Daoy (cell line): ENCODE data around the gene ZNF385C. TPM values are rescaled to one million over a fixed set of nuclear protein-coding genes. Genes with fewer than 3 reads are reported as not detected.

Source experiments
- DNase-seq: peaks from one replicate; pipeline ENCODE4 v3.0.0-alpha.2; 2015; ENCODE audit warnings: low read depth
- total RNA-seq: library from RNA; depleted of rRNA; stranded (reverse); fragments of >200 nt; shearing (Covaris generic); gene quantifications from 2 replicates; pipeline ENCODE4 v1.2.3, GENCODE V29; 2014

Gene ZNF385C
- total RNA-seq, 1 experiment from 2014 or later: 0.34 TPM

GRCh38 chr17:42124256-42124655 is 26.0 kb upstream of the ZNF385C start:
- DNase-seq: no peak

DNA sequence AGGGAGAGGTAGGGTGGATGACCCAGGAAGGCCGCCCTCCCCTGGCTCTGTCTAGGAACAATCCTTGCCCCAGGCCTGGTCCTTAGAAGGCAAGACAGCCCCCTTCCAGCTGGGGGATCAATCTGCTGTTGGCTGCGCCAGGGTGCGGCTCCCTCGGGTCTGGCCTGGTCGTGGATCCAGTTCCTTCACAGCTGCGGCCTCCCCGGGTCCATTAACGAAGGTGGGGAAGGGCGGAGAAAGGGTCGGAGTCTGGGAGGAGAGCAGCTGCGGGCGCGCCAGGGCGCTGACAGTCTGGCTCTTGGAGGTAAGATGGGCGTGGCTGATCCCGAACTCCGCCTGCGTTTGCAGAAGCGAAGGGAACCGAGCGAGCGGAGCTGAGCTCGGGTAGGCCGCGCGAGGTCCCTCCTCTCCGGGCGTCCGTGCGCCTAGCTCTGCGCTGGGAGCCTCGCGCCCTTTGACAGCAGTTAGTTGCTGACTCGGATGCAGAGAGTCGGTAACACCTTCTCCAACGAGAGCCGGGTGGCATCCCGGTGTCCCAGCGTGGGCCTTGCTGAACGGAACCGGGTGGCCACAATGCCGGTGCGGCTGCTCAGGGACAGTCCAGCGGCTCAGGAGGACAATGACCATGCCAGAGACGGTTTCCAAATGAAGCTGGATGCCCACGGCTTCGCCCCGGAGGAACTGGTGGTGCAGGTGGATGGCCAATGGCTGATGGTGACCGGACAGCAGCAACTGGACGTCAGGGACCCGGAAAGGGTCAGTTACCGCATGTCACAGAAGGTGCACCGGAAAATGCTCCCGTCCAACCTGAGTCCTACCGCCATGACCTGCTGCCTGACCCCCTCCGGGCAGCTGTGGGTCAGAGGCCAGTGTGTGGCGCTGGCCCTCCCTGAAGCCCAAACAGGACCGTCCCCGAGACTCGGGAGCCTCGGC is 24.4 kb upstream of the ZNF385C start, which contains the start of gene HSPB9:
TSS of gene HSPB9 (plus strand) at position 434 of the 933 bp plus-strand sequence. CDS start at position 481, 47 bp downstream.
- no peak for DNase-seq

GRCh38 chr17:42120770-42121769 is 22.8 kb upstream of the ZNF385C start, which contains the start of gene KAT2A:
TSS of gene KAT2A (minus strand) at chr17:42121367. CDS start at chr17:42121304, 63 bp downstream.
- DNase-seq: peak; percentile 87

GRCh38 chr17:42120161-42120769 is 22.0 kb upstream of the ZNF385C start:
- DNase-seq: no peak

DNA sequence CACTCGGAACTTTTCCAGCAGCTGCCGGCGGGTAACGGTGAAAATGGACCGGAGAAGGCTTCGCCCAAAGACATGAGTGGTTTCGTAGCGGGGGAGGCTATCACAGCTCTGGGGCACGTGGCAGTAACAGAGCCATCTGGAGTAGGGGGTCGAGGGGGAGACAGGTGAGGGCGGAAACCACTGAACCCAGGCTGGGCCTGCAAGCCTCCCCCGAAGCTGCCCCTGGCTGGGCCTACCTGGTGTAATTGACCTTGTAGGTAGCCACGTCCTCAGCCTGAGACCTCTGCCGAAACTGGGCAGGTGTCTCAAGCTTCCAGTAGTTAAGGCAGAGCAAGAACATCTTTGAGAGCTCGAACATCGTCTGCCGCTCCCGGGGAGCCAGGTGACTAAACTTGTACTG is 21.0 kb upstream of the ZNF385C start:
- DNase-seq: no peak

DNA sequence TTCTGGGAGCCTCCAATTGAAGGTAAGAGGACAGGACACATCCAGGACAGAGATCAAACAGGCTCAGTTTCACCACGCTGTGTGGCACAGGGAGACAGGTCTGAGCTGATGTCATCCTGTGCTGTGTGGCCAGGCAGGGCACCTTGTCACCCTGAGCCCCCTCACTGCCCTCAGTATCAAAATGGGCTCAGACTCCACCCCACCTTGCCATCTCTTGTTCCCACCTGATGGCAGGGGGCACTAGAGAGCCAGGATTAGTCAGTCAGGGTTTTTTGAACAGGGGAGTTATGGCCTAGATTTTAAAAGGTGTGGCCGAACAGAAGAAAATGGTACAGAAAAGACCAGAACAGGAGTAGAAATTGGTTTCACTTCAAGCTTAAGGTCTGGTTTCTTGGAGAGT is 20.3 kb upstream of the ZNF385C start:
- peak; percentile 36 for DNase-seq

GRCh38 chr17:42118126-42118510 is 19.8 kb upstream of the ZNF385C start:
- DNase-seq: no peak

- DNase-seq: no peak
Observed at GRCh38 chr17:42117397-42118125, 19.3 kb upstream of the ZNF385C start.

- peak; percentile 73 for DNase-seq
Observed at GRCh38 chr17:42116705-42117396, 18.6 kb upstream of the ZNF385C start.

- DNase-seq: no peak
Observed at GRCh38 chr17:42114118-42114517, 15.8 kb upstream of the ZNF385C start.

GRCh38 chr17:42113293-42114069 is 15.2 kb upstream of the ZNF385C start:
- no peak for DNase-seq

GRCh38 chr17:42112552-42113176 is 14.4 kb upstream of the ZNF385C start, which contains the start of gene DHX58:
TSS of gene DHX58 (minus strand) at chr17:42112714. CDS start at chr17:42111892, 822 bp downstream.
- peak; percentile 82 for DNase-seq

DNA sequence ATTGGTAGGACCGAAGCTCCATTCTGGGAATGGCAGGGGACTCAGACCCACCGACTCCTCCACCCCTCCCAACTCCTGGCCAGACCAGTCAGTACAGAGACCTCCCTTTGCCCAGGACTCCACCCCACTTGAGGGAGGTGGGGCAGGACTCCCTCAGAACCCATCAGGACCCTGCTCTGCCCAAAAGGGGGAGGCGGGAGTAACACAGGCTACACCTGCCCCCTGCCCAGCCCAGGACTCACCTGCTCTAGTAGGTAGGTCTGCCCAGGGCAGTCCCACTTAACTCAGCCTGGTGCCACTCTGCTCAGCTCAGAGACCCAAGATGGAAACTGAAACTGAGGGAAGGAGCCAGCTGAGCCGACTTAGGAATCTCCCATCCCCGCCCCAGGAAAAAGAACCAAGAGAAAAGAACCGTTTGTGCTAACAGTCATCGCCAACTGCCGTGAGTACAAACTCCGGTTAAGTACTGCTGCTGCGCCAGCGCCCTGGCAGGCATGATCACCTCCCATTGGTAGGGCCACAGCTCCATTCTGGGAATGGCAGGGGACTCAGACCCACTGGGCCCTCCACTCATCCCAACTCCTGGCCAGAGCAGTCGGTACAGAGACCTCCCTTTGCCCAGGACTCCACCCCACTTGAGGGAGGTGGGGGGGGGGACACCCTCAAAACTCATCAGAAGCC is 13.7 kb upstream of the ZNF385C start:
- peak; percentile 54 for DNase-seq

- no peak for DNase-seq
Observed at GRCh38 chr17:42111265-42111636, 13.0 kb upstream of the ZNF385C start.

GRCh38 chr17:42110301-42111264 is 12.3 kb upstream of the ZNF385C start:
- DNase-seq: no peak

DNA sequence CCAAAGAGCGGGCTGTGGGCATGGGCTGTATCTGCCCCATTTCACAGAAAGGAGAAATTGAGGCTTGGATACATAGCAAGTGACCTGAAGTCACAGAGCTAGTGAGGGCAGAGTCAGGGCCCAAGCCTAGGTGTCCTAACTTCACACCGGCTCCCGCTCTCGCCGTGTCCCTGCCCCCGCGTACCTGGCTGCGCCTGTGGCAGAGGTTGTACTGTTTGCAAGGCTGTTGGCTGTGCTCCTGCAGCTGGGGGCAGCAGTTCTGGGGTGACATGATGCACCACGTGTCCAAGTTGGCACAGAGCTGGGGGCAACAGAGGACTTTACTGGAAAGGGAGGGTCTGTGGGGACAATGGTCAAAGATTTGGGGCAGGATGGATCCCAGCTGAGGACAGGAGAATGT is 10.8 kb upstream of the ZNF385C start:
- no peak for DNase-seq
